ENCODE results near the gene RASL11A.

RASL11A gene

GRCh38 chr13:27304099-27304498 is 33.5 kb downstream of the RASL11A start (continued):
- no peak for TF ChIP-seq ZFP30 (CRISPR knock-in tag; IDR thresholded peaks at IDR 0.05)

- ATAC-seq: no peak
- no peak for TF ChIP-seq CREB5 (CRISPR knock-in tag; IDR thresholded peaks at IDR 0.05; ENCODE audit: low read depth)
- TF ChIP-seq OSR1 (CRISPR knock-in tag; IDR thresholded peaks at IDR 0.05): no peak
- TF ChIP-seq TSHZ2 (CRISPR knock-in tag; IDR thresholded peaks at IDR 0.05): no peak
- TF ChIP-seq SNAI2 (CRISPR knock-in tag; IDR thresholded peaks at IDR 0.05): no peak
- TF ChIP-seq ZNF8 (CRISPR knock-in tag; IDR thresholded peaks at IDR 0.05): no peak
- TF ChIP-seq ZFP3 (CRISPR knock-in tag; IDR thresholded peaks at IDR 0.05): no peak
- TF ChIP-seq ZC3H10 (CRISPR knock-in tag; IDR thresholded peaks at IDR 0.05): no peak
- TF ChIP-seq CSDC2 (CRISPR knock-in tag; IDR thresholded peaks at IDR 0.05): no peak
- TF ChIP-seq ZNF565 (CRISPR knock-in tag; conservative IDR thresholded peaks at IDR 0.05; ENCODE audit: low read depth): no peak
- no peak for TF ChIP-seq PPARA (CRISPR knock-in tag; IDR thresholded peaks at IDR 0.05; ENCODE audit: borderline replicate concordance)
- TF ChIP-seq POU6F1 (CRISPR knock-in tag; IDR thresholded peaks at IDR 0.05; ENCODE audit: borderline replicate concordance, low read depth): no peak
- no peak for TF ChIP-seq ISL1 (CRISPR knock-in tag; IDR thresholded peaks at IDR 0.05)
- TF ChIP-seq ARNTL (CRISPR knock-in tag; IDR thresholded peaks at IDR 0.05; ENCODE audit: borderline replicate concordance, low read depth): no peak
These were observed 34.0 kb downstream of the RASL11A start for GRCh38 chr13:27304611-27305010.

- TF ChIP-seq CREB5 (CRISPR knock-in tag; IDR thresholded peaks at IDR 0.05; ENCODE audit: low read depth) (no peak), CSDC2 (CRISPR knock-in tag; IDR thresholded peaks at IDR 0.05) (no peak), ZFP3 (CRISPR knock-in tag; IDR thresholded peaks at IDR 0.05) (no peak), TCF4 (CRISPR knock-in tag; IDR thresholded peaks at IDR 0.05; ENCODE audit: borderline replicate concordance) (no peak), ARNTL (CRISPR knock-in tag; IDR thresholded peaks at IDR 0.05; ENCODE audit: borderline replicate concordance, low read depth) (no peak), GLIS3 (CRISPR knock-in tag; IDR thresholded peaks at IDR 0.05) (no peak), PPARA (CRISPR knock-in tag; IDR thresholded peaks at IDR 0.05; ENCODE audit: borderline replicate concordance) (no peak), RARB (CRISPR knock-in tag; IDR thresholded peaks at IDR 0.05) (no peak), TSHZ2 (CRISPR knock-in tag; IDR thresholded peaks at IDR 0.05) (no peak), SNAI2 (CRISPR knock-in tag; IDR thresholded peaks at IDR 0.05) (no peak), PATZ1 (CRISPR knock-in tag; IDR thresholded peaks at IDR 0.05; ENCODE audit: borderline replicate concordance) (no peak), TOX (CRISPR knock-in tag; IDR thresholded peaks at IDR 0.05; ENCODE audit: borderline replicate concordance) (no peak), BACH2 (CRISPR knock-in tag; IDR thresholded peaks at IDR 0.05; ENCODE audit: borderline replicate concordance) (no peak), ZNF70 (CRISPR knock-in tag; IDR thresholded peaks at IDR 0.05) (no peak), ZNF565 (CRISPR knock-in tag; conservative IDR thresholded peaks at IDR 0.05; ENCODE audit: low read depth) (no peak), POU6F1 (CRISPR knock-in tag; IDR thresholded peaks at IDR 0.05; ENCODE audit: borderline replicate concordance, low read depth) (no peak), OSR1 (CRISPR knock-in tag; IDR thresholded peaks at IDR 0.05) (no peak), CSRNP3 (CRISPR knock-in tag; IDR thresholded peaks at IDR 0.05) (no peak), ISL1 (CRISPR knock-in tag; IDR thresholded peaks at IDR 0.05) (no peak), ZFP30 (CRISPR knock-in tag; IDR thresholded peaks at IDR 0.05) (no peak)
- ATAC-seq: no peak
These were observed 35.7 kb downstream of the RASL11A start for GRCh38 chr13:27306364-27306763.

All from SK-N-SH treated with all-trans-retinoic acid at 6 μM for 48 hours (cell line).